Renal pelvis (tissue), 4 donors: Measurements from ENCODE around the gene SLC9A9. TPM values are rescaled to one million over a fixed set of nuclear protein-coding genes. Genes with fewer than 3 reads are reported as not detected.
"Not testable (repeated sequence)": the region's sequence is repeated elsewhere in the genome, so short reads cannot be mapped to it uniquely, and the experiment has no call there.

ENCODE experiments used
- DNase-seq: peaks from one replicate; pipeline ENCODE4 v3.0.0-alpha.2; 2013
- polyA plus RNA-seq, 3 donors: library from polyadenylated mRNA; unstranded; fragments of 120-200 nt; gene quantifications; one replicate each; pipeline ENCODE4 v1.2.1, GENCODE V29; 2013; ENCODE audit not compliant: insufficient read length in 3 of 3

Gene SLC9A9
- polyA plus RNA-seq, 3 donors: 4.2 to 5.3 (median 4.9) TPM

- DNase-seq: no peak
These were observed 289.0 kb downstream of the SLC9A9 start for GRCh38 chr3:143559296-143559695.

- DNase-seq: no peak
These were observed 295.4 kb downstream of the SLC9A9 start for GRCh38 chr3:143552851-143553250.

- no peak for DNase-seq
These were observed 296.5 kb downstream of the SLC9A9 start for GRCh38 chr3:143551761-143552160.

DNA sequence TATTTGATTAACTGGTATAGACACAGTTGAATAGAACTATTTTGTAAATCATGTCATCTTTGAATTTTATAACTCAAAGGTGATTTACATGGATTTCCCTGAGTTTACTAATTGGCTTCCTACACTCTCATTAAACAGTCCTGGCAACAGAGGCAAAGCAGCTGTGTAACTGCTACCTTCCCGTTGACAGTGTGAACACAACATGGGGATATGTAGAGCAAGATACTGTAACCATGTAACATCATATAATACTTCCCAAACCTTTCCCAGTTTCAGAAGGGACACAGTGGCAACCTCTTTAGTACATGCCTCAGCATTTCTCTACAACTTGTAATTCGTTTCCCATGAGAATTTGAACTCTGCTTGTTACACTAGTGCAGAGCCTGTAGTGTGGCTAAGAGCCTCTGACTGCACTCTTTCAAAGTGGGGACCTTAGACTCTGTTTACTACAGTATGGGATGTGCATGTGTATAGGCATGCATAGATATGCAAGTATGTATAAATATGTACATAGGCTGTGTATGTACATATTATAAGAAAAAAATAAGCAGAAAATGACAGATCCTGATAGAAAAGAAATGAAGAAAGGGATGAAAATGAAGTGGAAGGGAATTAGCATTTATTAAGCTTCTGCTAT lies 299.3 kb downstream of the SLC9A9 start:
- no peak for DNase-seq

DNA sequence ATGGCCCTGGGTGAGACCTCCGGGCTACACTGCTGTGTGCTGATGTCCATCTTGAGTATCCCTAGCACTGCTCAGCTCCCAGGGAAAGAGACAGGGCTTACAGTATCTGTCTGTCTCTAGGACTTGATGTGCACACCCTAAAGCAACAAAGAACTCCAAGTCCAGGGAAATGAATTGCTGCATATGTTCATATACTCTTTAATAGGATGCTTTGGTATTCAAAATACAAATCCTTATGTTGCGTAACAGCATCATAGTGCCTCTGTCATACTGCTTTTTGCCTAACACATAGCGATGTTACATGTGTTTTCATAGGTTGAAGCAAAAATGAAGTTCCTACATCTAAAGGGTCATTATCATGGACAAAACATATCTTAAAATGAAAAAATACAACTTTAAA lies 299.9 kb downstream of the SLC9A9 start:
- DNase-seq: no peak

DNA sequence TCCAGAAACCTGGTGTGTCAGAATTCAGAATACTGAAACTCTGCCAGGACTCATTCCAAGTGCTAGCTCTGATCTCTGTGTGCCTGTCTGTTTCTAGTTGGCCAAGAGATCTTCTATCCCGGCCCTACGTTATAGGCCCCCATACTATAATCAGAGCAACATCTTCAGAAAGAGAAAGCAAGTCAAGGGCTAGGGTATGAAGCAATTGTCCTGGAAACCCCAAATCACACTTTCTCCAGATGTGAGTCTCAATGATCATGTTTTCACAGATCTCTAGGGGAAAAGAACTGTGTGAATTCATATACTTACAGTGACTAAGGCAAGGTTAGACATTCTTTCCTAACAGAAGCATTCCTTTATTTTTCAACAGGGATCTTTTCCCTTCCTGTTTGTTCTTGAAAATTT lies 309.7 kb downstream of the SLC9A9 start:
- no peak for DNase-seq

DNA sequence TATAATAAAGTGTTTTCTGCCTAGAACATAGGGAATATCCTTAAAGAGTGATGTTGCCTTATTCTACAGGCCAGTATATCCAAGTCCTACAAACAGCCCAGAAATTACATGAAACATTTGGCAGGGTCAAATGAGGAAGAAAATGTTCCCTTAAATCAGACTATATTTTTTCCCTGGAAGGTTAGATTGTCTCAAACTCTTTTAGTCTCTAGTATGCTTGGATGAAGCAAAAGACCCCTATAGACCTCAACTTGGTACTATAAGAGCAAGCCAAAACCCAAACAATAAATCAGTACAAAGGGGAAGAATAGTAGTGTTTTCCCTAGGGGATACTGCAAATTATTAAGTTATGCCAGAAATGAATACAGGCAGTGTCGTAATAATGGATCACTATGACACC lies 310.2 kb downstream of the SLC9A9 start:
- DNase-seq: no peak

- DNase-seq: no peak
These were observed 311.3 kb downstream of the SLC9A9 start for GRCh38 chr3:143536817-143537535.

GRCh38 chr3:143535994-143536784 lies 312.1 kb downstream of the SLC9A9 start:
- no peak for DNase-seq

DNA sequence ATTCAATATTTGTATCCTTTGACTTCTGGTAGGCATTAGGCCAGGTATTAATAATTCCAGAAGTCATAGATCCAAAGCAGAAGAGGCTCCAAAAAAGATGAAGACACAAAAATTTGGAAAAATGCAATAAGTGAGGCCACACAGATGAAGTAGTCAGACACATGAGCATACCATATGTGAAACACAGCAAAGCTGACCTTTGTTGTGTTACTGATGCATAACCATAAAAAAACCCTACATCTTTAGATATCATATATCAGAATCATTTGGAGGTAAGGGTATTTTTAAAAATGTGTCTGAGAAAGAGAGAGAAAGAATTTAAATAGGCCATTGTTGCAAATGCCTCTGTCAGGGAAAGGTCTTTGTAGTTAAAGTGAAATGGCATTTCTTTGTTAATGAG lies 314.9 kb downstream of the SLC9A9 start:
- DNase-seq: no peak

DNA sequence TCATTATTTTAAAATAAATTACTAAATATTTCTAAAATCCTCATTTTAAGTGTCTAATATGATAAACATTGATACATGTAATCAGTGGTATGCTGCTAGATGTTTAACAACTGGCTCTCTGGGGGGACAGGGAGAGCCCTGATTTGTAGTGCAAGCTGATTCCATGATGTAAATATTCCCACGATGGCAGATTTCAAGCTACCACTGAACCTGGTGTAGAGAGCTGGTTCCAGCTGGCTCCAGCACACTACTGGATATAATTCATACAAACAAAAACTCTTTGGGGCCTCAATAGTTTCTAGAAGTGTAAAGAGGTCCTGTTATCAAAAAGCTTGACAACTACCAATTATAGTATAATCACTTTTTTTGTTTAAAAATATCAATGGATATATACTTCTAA lies 316.2 kb downstream of the SLC9A9 start:
- no peak for DNase-seq

GRCh38 chr3:143531101-143531500 lies 317.2 kb downstream of the SLC9A9 start:
- no peak for DNase-seq

DNA sequence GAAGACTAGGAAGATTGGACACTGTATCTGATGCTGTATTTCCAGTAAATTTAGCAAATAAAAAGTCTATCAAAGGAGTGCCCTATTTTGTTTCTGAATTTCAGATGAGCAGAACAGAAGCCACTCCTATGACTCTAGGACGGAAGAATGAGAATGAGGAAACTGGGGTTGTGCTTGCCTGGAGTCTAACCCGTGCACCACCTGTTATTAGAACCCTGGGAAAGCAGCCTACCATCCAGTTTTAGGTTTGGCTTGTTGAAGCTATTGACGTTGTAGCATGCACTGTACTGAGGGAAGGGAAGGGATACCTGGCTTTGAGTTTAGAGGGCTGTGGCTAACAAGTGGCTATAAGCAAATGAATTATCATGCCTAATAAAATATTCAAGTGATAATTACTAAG lies 318.5 kb downstream of the SLC9A9 start:
- DNase-seq: no peak

DNA sequence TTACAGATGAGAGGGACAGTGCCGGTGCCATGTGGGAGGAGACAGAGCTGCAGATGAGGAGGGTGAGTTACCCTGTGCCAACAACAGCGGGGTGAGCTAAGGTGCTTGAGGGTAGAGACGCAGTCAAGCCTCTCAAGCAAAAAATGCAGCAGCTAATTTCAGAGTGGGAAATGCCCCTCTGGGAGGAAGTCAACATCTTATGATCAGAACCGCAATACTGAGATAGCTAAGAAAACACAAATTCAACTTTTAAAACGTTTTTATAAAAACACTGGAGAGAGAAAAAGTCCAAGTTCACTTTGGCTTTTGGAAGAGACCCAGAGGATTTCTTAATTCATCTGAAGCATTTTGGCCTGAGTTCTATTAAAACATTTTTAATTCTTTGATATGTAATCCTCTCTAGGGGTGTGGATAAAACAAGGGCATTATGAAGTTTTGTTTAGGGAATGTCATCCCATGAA lies 319.2 kb downstream of the SLC9A9 start:
- no peak for DNase-seq

GRCh38 chr3:143526011-143526545 lies 322.2 kb downstream of the SLC9A9 start:
- no peak for DNase-seq

DNA sequence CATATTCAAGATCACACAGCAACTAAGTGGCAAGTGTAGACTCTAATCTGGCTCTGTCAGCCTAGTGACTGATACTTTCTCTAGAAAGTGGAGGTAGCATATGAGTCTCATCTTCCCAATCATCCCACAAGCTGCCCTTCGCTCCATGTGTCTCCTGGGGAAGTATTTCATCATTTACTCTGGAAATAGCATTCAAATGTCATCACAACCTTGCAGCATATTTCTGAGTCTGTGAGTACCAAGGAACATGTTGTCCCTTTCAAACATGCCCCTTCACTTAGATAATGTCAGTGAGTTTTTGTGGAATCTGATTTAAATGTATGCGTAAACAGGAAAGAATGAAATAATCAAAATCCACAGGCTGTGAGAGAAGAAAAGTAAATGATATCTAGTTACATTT lies 322.9 kb downstream of the SLC9A9 start:
- DNase-seq: no peak

- no peak for DNase-seq
These were observed 326.5 kb downstream of the SLC9A9 start for GRCh38 chr3:143521803-143522202.

- DNase-seq: not testable (repeated sequence)
These were observed 331.1 kb downstream of the SLC9A9 start for GRCh38 chr3:143517131-143517530.

DNA sequence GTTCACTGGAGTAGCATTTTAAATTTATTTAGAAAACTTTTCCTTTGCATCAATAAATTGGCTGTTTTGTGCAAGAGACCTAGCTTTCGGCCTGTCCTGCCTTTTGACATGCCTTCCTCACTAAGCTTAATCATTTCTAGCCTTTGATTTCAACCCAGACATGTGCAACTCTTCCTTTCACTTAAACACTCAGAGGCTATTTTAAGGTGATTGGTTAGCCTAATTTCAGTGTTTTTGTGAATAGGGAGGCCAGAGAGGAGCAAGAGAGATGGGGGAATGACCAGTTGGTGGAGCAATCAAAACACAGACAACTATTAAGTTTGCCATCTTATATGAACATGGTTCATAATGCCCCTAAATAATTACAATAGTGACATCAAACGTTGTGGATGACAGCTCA lies 333.4 kb downstream of the SLC9A9 start:
- DNase-seq: no peak

- no peak for DNase-seq
These were observed 334.2 kb downstream of the SLC9A9 start for GRCh38 chr3:143514109-143514508.

DNA sequence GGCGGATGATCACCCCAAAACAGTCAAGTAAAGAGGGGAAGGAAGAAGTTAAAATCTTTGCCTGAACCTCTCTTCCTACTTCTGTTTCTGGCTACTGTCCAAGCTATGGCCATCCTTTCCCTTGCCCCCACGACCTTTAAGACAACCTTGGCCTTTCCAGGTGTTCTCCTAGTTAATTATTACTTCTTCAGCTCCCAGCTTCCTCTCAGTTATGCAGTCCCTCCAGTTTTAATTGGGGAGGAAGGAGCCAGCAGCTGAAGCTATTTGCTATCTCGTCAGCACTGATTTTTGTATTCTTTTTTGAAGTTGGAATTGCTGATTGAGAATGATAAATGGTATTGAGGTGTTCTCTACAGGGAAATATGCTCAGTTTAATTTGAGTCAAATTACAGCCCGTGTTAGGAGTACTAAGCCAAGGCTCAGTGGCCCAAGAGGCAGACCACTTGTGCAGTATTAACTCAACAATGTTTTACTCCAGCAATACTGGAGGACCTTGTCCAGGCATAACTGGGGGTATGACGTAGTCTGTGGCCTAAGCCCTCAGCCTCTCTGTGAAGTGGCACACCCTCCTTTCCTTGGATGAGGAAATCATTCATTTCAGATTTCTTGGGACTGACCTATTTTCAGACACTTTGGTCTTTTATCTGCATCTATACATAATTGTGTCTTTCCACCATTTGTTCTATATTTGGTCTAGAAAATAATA lies 336.9 kb downstream of the SLC9A9 start:
- DNase-seq: no peak

DNA sequence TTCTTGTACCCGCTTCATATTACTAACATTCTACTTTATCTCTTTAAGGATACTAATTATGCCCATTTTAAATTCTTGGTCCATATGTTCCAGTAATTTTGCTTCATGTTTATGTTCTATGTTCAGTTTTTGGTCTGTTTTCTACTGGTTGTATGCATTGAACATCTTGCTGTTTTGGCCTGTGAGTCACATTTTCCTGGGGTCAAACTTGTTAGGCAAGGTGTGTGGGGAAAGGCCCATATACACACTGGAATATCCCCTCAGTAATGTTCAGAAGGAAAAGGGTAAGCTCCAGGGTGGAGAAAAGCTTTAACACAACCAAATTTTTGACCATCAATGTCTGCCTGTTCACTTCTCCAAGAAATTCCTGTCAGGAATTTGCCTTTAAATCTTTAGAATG lies 337.7 kb downstream of the SLC9A9 start:
- no peak for DNase-seq
